ENCODE measurements around the gene RAD51B.

The RAD51B gene

DNA sequence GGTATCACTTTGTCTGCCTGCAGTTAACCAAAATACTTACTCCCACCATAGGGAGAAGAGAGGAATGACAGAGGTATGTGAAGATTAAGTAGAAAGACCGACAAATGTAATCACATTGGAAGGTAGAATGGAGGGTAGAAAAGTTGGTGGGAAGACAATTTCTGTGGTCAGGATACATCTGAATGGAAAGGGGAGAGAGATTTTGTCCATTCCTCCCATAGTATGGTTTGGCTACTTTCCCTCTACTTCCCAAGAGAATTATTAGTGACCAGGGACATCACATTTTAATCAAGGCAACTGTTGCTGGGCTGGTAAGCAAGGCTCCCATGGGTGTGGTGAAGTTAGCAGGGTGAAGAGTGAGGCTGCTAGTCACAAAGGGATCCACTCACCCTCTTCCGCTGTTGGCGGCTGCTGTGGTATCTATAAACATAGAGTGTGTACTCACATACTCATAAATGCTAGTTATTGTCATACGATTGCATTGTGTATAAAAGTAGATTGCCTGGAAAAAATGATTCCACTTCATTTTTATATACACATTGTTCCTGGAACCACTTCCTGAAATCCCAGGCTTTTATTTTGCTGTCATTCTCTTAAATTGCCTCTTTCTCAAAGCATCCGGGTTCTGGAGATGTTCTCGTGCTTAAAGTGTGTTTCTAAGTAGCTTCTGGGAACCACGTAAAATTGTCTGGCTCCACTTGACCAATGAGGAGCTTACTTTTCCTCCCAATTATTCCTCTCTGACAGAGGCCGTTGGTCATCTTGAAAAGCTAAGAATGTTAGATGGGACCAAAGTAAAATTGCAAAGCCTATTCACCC is 560.1 kb downstream of the RAD51B start:
- Histone ChIP-seq H3K9me3 (replicated peaks in 1 of 11) (peaks cover 0 to 6% (median 0%) of the 10 kb centered on the region in 11 experiments; a peak in 2 of 22 replicates), H3K27ac (peak overlapping the region in 7 of 11 experiments; percentile 1 to 89 (median 66); a peak in 6 of 22 replicates), H3K36me3 (no peaks in the 10 kb centered on the region), H3K4me3 (no peak overlapping the region), H3K27me3 (no peaks in the 10 kb centered on the region), H3K4me1 (peaks cover 52 to 100% (median 63%) of the 10 kb centered on the region in 10 experiments), H4K20me1 (no peaks in the 10 kb centered on the region), H3K4me2 (peak overlapping the region in 3 of 11 experiments; percentile 73 to 90 (median 75); a peak in 6 of 22 replicates), H3K9ac (no peak overlapping the region)
- no peak for TF ChIP-seq Cebpa-rat (IDR thresholded peaks at IDR 0.05)

DNA sequence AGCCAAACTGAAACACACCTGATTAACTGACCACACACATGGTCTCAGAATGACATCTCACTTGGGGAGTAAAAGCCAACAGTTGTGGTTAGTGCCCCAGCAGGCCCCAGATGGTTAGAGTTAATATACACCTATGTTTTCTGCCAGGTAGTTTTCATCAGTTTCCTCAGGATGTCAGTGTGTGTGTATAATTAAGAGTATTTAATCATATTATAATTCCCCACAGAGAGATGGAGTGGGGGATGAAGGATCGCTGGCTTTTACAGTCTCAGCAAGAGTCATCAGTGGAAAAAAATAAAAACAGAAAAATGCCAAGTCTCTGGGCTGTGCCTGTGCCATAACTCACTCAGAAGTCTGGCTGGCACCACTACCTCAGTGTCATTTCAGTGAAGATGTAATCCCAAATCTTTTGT is 560.8 kb downstream of the RAD51B start:
- H3K36me3 ChIP-seq, result no peaks in the 10 kb centered on the region
- no peaks in the 10 kb centered on the region for H4K20me1 ChIP-seq
- peak overlapping the region in 3 of 11 experiments; percentile 16 to 89 (median 66); a peak in 4 of 22 replicates for H3K27ac ChIP-seq
- no peak for TF ChIP-seq Cebpa-rat (IDR thresholded peaks at IDR 0.05)
- H3K4me1 ChIP-seq, result peaks cover 51 to 100% (median 63%) of the 10 kb centered on the region in 10 experiments
- no peaks in the 10 kb centered on the region for H3K27me3 ChIP-seq
- H3K9ac ChIP-seq, result no peak overlapping the region
- H3K9me3 ChIP-seq (replicated peaks in 1 of 11), result peaks cover 0 to 10% (median 0%) of the 10 kb centered on the region in 11 experiments; a peak in 3 of 22 replicates
- H3K4me2 ChIP-seq, result peak overlapping the region in 3 of 11 experiments; percentile 73 to 90 (median 75); a peak in 5 of 22 replicates
- no peak overlapping the region for H3K4me3 ChIP-seq

DNA sequence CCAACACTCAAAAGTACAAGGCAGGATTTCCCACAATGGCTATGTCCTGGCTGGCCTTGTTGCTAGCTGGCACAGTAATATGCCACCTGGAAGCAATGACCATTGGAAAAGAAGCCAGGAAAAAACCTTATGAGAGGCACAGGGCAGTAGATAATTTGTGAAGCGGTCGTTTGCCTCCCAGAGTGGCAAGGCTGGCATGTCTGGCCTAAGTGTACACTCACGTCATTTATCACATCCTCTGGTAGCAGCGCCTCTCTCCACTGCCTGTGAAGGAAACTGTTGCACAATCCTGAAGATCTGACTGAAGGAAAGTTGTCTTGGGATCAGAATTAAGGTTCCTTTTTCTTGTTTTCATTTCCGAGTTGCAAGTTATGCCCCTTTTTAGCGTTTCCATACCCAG is 564.8 kb downstream of the RAD51B start:
- Histone ChIP-seq H3K9ac (peak overlapping the region in 9 of 11 experiments; percentile 18 to 86 (median 58); a peak in 16 of 22 replicates), H3K27me3 (no peaks in the 10 kb centered on the region), H3K27ac (peak overlapping the region; percentile 17 to 96 (median 78); a peak in 21 of 22 replicates), H3K4me2 (peak overlapping the region; percentile 7 to 90 (median 74); a peak in 21 of 22 replicates), H3K4me3 (no peak overlapping the region; a peak in 3 of 20 replicates), H4K20me1 (no peaks in the 10 kb centered on the region), H3K36me3 (no peaks in the 10 kb centered on the region), H3K9me3 (replicated peaks in 1 of 11) (peaks cover 0 to 12% (median 0%) of the 10 kb centered on the region in 11 experiments; a peak in 3 of 22 replicates), H3K4me1 (peaks cover 32 to 100% (median 57%) of the 10 kb centered on the region in 10 experiments)
- TF ChIP-seq Cebpa-rat (IDR thresholded peaks at IDR 0.05), result peak; percentile 88 to 99 (median 93)

DNA sequence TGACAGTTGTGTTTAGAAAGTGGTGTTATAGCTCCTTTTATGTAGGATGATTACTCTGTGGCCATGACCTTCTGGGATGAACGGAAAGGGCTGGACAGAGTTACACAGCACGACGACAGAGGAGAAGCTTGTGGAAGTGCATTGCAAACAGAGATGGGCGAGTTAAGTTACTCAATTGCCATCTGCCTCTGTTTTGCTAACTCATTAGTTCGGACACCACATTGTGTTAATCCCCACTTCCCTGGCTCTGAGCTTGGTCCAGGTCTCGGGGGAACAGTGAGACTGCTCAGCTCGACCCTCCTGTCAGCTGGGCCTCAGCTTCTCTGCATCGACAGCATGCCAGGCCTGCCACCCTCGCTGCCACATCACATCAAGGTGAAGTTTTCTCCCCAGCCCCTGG is 565.3 kb downstream of the RAD51B start:
- H3K36me3 ChIP-seq, result no peaks in the 10 kb centered on the region
- H3K9me3 ChIP-seq (replicated peaks in 1 of 11), result peaks cover 0 to 12% (median 0%) of the 10 kb centered on the region in 11 experiments; a peak in 3 of 22 replicates
- peak overlapping the region in 1 of 10 experiments; percentile 3; a peak in 1 of 20 replicates for H3K4me3 ChIP-seq
- peak overlapping the region in 8 of 11 experiments; percentile 18 to 86 (median 62); a peak in 14 of 22 replicates for H3K9ac ChIP-seq
- peak overlapping the region; percentile 17 to 96 (median 78); a peak in 20 of 22 replicates for H3K27ac ChIP-seq
- no peaks in the 10 kb centered on the region for H4K20me1 ChIP-seq
- peaks cover 32 to 100% (median 57%) of the 10 kb centered on the region in 10 experiments for H3K4me1 ChIP-seq
- H3K27me3 ChIP-seq, result no peaks in the 10 kb centered on the region
- H3K4me2 ChIP-seq, result peak overlapping the region; percentile 7 to 90 (median 74); a peak in 21 of 22 replicates
- TF ChIP-seq Cebpa-rat (IDR thresholded peaks at IDR 0.05), result no peak

DNA sequence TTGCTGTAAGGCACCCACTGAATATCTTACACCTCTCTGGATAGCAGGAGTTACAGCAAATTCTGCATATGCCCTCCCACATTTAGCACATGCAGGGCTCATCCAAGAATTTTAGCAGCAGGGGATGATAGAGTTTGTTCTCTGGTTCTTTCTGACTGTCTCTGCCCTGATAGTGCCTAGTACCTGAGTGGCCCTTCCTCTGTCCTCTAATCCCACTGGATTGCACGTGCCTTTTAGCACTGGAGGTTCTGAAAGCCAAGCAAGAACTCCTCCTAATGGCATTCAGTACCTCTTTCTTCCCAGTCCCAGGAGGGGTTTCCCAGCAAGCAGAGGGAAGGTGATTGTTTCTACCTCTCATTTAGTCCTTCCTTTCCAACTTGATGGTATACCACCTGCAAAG is 566.9 kb downstream of the RAD51B start:
- peak overlapping the region in 9 of 11 experiments; percentile 0 to 96 (median 19); a peak in 10 of 22 replicates for H3K27ac ChIP-seq
- no peak for TF ChIP-seq Cebpa-rat (IDR thresholded peaks at IDR 0.05)
- H3K9ac ChIP-seq, result peak overlapping the region in 2 of 11 experiments; percentile 48 to 86; a peak in 1 of 22 replicates
- H3K4me3 ChIP-seq, result no peak overlapping the region
- H3K36me3 ChIP-seq, result no peaks in the 10 kb centered on the region
- H4K20me1 ChIP-seq, result no peaks in the 10 kb centered on the region
- peak overlapping the region in 9 of 11 experiments; percentile 18 to 90 (median 75); a peak in 15 of 22 replicates for H3K4me2 ChIP-seq
- peaks cover 0 to 16% (median 0%) of the 10 kb centered on the region in 11 experiments; a peak in 3 of 22 replicates for H3K9me3 ChIP-seq (replicated peaks in 1 of 11)
- H3K4me1 ChIP-seq, result peaks cover 32 to 100% (median 57%) of the 10 kb centered on the region in 10 experiments
- no peaks in the 10 kb centered on the region for H3K27me3 ChIP-seq

DNA sequence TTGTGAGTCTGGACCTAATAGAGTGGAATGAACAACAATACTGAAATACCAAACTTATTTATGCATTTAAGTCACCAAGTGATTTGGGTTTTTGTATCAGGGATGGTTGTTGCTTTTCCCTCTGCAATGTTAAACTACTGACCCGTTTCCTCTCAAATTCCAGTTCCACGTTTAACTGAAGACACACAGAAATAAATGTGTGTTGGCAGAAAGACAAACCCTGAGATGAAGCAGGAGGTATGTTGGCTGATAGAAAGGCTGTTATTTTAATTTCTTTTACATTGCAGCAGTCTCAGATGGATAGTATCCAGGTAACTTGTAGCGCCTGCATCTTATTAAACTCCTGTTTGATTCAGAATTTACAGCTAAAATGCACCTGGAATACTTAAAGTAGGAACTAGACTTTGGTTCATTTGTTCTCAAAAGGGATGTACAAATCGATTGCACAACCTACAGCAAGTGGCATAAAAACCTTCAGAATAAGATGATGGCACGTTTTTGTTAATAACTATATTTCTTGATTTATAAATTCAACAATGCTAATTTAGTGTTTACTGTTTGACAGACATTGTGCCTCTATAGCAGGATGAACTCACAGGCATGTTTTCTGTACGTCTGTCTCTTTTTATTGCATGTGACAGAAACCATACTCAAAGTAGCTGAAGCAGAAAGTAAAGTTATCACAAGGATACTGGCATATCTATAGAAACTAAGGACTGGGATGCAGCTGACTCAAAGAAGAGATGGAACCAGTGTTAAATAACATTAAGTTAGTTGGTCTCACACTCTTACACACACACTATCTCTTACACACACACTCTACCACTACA is 567.6 kb downstream of the RAD51B start:
- H3K4me2 ChIP-seq, result peak overlapping the region; percentile 9 to 90 (median 55); a peak in 20 of 22 replicates
- H3K9ac ChIP-seq, result peak overlapping the region in 3 of 11 experiments; percentile 8 to 48 (median 36); a peak in 3 of 22 replicates
- no peaks in the 10 kb centered on the region for H4K20me1 ChIP-seq
- H3K4me3 ChIP-seq, result no peak overlapping the region
- peak overlapping the region in 8 of 11 experiments; percentile 2 to 96 (median 66); a peak in 14 of 22 replicates for H3K27ac ChIP-seq
- H3K9me3 ChIP-seq (replicated peaks in 1 of 11), result peaks cover 0 to 10% (median 0%) of the 10 kb centered on the region in 11 experiments; a peak in 2 of 22 replicates
- no peaks in the 10 kb centered on the region for H3K36me3 ChIP-seq
- no peaks in the 10 kb centered on the region for H3K27me3 ChIP-seq
- H3K4me1 ChIP-seq, result peaks cover 35 to 100% (median 61%) of the 10 kb centered on the region in 10 experiments
- peak in 3 of 11 experiments; percentile 44 to 80 (median 62); a peak in 5 of 22 replicates for TF ChIP-seq Cebpa-rat (IDR thresholded peaks at IDR 0.05)

DNA sequence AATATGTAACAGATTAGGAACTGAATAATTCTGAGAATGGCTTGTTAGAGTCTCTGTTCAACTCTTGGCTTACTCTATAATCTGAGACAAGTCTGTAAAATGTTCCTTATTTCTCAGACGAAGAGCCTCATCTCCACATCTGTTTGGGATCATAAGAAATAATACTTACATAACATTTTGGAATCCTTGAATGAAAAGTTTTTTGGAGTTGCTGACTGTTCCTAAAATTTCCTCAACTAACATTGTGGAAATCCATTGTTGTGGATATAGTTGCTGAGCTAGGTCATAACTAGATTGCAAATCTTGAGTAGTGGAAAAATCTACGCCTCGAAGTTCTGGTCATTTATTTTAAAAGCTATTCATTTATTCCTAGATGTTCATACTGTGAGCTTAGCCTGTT is 570.4 kb downstream of the RAD51B start:
- no peaks in the 10 kb centered on the region for H3K36me3 ChIP-seq
- H3K4me1 ChIP-seq, result peaks cover 43 to 100% (median 62%) of the 10 kb centered on the region in 10 experiments
- TF ChIP-seq Cebpa-rat (IDR thresholded peaks at IDR 0.05), result no peak
- H3K4me3 ChIP-seq, result no peak overlapping the region
- peak overlapping the region in 2 of 11 experiments; percentile 78 to 89; a peak in 3 of 22 replicates for H3K4me2 ChIP-seq
- peak overlapping the region in 2 of 11 experiments; percentile 94 to 97; a peak in 3 of 22 replicates for H3K27ac ChIP-seq
- peaks cover 0 to 10% (median 0%) of the 10 kb centered on the region in 11 experiments; a peak in 2 of 22 replicates for H3K9me3 ChIP-seq (replicated peaks in 1 of 11)
- no peaks in the 10 kb centered on the region for H4K20me1 ChIP-seq
- no peaks in the 10 kb centered on the region for H3K27me3 ChIP-seq
- no peak overlapping the region for H3K9ac ChIP-seq

DNA sequence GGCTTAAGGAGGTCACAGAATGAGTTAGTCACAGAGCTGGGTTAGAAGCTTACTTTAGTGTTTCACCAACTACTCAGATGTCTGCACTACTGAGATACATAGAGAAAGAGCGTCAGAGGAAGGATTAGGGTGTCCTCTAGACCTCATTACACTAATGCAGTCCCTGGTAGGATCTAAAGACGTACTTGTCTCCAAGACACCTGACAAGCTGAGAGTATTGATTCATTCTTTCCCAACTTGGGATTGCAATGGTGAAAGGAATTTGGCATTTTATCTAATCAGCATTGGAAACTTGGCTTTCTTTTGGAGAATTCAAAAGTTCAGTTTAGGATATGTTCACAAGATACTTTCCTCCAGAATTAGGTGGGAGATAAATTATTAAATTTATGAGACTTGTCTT is 571.2 kb downstream of the RAD51B start:
- no peaks in the 10 kb centered on the region for H4K20me1 ChIP-seq
- H3K9me3 ChIP-seq (replicated peaks in 1 of 11), result peaks cover 0 to 4% (median 0%) of the 10 kb centered on the region in 11 experiments; a peak in 2 of 22 replicates
- no peak overlapping the region for H3K9ac ChIP-seq
- H3K27ac ChIP-seq, result peak overlapping the region in 3 of 11 experiments; percentile 92 to 98 (median 97); a peak in 5 of 22 replicates
- H3K36me3 ChIP-seq, result no peaks in the 10 kb centered on the region
- H3K27me3 ChIP-seq, result no peaks in the 10 kb centered on the region
- H3K4me1 ChIP-seq, result peaks cover 44 to 100% (median 62%) of the 10 kb centered on the region in 10 experiments
- peak overlapping the region in 3 of 11 experiments; percentile 78 to 89 (median 83); a peak in 5 of 22 replicates for H3K4me2 ChIP-seq
- no peak for TF ChIP-seq Cebpa-rat (IDR thresholded peaks at IDR 0.05)
- H3K4me3 ChIP-seq, result no peak overlapping the region
